GM18526 (cell line): ENCODE measurements around the gene BST1.

ENCODE experiments used
- POLR2A ChIP-seq: IDR thresholded peaks from 3 replicates; pipeline ENCODE4 v1.6.1; 2011; ENCODE audit not compliant: insufficient read length; ENCODE audit errors: extremely low read depth

Gene BST1

GRCh38 chr4:15771216-15772058, 68.6 kb downstream of the BST1 start:
- no peak for TF ChIP-seq POLR2A

- TF ChIP-seq POLR2A, result no peak
Observed at GRCh38 chr4:15774020-15774420, 71.2 kb downstream of the BST1 start.

GRCh38 chr4:15776871-15777648, 74.2 kb downstream of the BST1 start:
- no peak for TF ChIP-seq POLR2A

- no peak for TF ChIP-seq POLR2A
Observed at GRCh38 chr4:15777697-15778288, 74.9 kb downstream of the BST1 start.

- peak; percentile 87 for TF ChIP-seq POLR2A
Observed at GRCh38 chr4:15778289-15779241, 75.7 kb downstream of the BST1 start, which contains the start of gene CD38. TSS of gene CD38 (plus strand) at chr4:15778328. CDS start at chr4:15778415, 87 bp downstream.

GRCh38 chr4:15779306-15779705, 76.4 kb downstream of the BST1 start:
- TF ChIP-seq POLR2A, result no peak

- TF ChIP-seq POLR2A, result no peak
Observed at GRCh38 chr4:15779809-15780208, 76.9 kb downstream of the BST1 start.

- no peak for TF ChIP-seq POLR2A
Observed at GRCh38 chr4:15781427-15782095, 78.7 kb downstream of the BST1 start.
